ENCODE measurements around the gene MAP3K20. TPM values are rescaled to one million over a fixed set of nuclear protein-coding genes. Genes with fewer than 3 reads are reported as not detected.

Gene MAP3K20
- total and polyA plus RNA-seq, 9 donors = 38.6 to 127 (median 88.4) TPM

GRCh38 chr2:173249661-173250641 lies 174.3 kb downstream of the MAP3K20 start:
- no peaks in the 10 kb centered on the region for H3K9me3 ChIP-seq
- 63 to 73% (median 69%) methylated on average over 8 of the region's 8 CpGs for WGBS, 3 donors
- TF ChIP-seq CTCF (IDR thresholded peaks at IDR 0.05) (no peak), EP300 (IDR thresholded peaks at IDR 0.05) (no peak), POLR2A (IDR thresholded peaks at IDR 0.05) (no peak)
- intact Hi-C loops (cut with DNase I) = no loop called here
- DNase-seq = no peak
- no peaks in the 10 kb centered on the region for H3K27me3 ChIP-seq
- H3K27ac ChIP-seq = no peak overlapping the region
- peaks cover 1% of the 10 kb centered on the region for H3K4me1 ChIP-seq (ENCODE audit: insufficient read depth)
- H3K36me3 ChIP-seq = no peaks in the 10 kb centered on the region
- H3K4me3 ChIP-seq = no peak overlapping the region

- intact Hi-C loops (cut with DNase I) = no loop called here
- no peak for DNase-seq
- no peak overlapping the region for H3K27ac ChIP-seq
- H3K4me1 ChIP-seq (ENCODE audit: insufficient read depth) = peaks cover 1% of the 10 kb centered on the region
- no peak overlapping the region for H3K4me3 ChIP-seq
- no peaks in the 10 kb centered on the region for H3K27me3 ChIP-seq
- H3K9me3 ChIP-seq = no peaks in the 10 kb centered on the region
- TF ChIP-seq EP300 (IDR thresholded peaks at IDR 0.05) (no peak), CTCF (IDR thresholded peaks at IDR 0.05) (no peak), POLR2A (IDR thresholded peaks at IDR 0.05) (no peak)
- 97 to 99% (median 98%) methylated on average over 2 of the region's 2 CpGs for whole genome bisulfite sequencing, 3 donors
- no peaks in the 10 kb centered on the region for H3K36me3 ChIP-seq
These were observed 175.6 kb downstream of the MAP3K20 start for GRCh38 chr2:173251225-173251624.

- TF ChIP-seq POLR2A (IDR thresholded peaks at IDR 0.05) = no peak
- TF ChIP-seq CTCF (IDR thresholded peaks at IDR 0.05) = no peak
- TF ChIP-seq EP300 (IDR thresholded peaks at IDR 0.05) = no peak
- no peaks in the 10 kb centered on the region for H3K27me3 ChIP-seq
- no peak for DNase-seq
- H3K4me3 ChIP-seq = no peak overlapping the region
- intact Hi-C loops (cut with DNase I) = no loop called here
- WGBS, 3 donors = 90 to 95% (median 94%) methylated on average over 5 of the region's 5 CpGs
- no peaks in the 10 kb centered on the region for H3K4me1 ChIP-seq (ENCODE audit: insufficient read depth)
- H3K9me3 ChIP-seq = no peaks in the 10 kb centered on the region
- H3K27ac ChIP-seq = no peak overlapping the region
- no peaks in the 10 kb centered on the region for H3K36me3 ChIP-seq
These were observed 176.9 kb downstream of the MAP3K20 start for GRCh38 chr2:173252581-173252980.

- Histone ChIP-seq H3K4me1 (ENCODE audit: insufficient read depth) (no peaks in the 10 kb centered on the region), H3K4me3 (no peak overlapping the region), H3K27me3 (no peaks in the 10 kb centered on the region), H3K9me3 (no peaks in the 10 kb centered on the region), H3K27ac (no peak overlapping the region), H3K36me3 (no peaks in the 10 kb centered on the region)
- no peak for DNase-seq
- 97 to 100% (median 97%) methylated on average over 1 of the region's 1 CpG for WGBS, 3 donors
- intact Hi-C loops (cut with DNase I) = no loop called here
- no peak for TF ChIP-seq CTCF (IDR thresholded peaks at IDR 0.05)
- TF ChIP-seq EP300 (IDR thresholded peaks at IDR 0.05) = no peak
- no peak for TF ChIP-seq POLR2A (IDR thresholded peaks at IDR 0.05)
These were observed 179.0 kb downstream of the MAP3K20 start for GRCh38 chr2:173254659-173255058.
